Suprapubic skin (tissue), 4 donors: ENCODE measurements around the gene TNFAIP3. TPM values are rescaled to one million over a fixed set of nuclear protein-coding genes. Genes with fewer than 3 reads are reported as not detected.

Source experiments
- DNase-seq, 2 donors: peaks; one replicate each; pipeline ENCODE4 v3.0.0-alpha.2; 2019; ENCODE audit warnings: low spot score in 2 of 2
- H3K27ac ChIP-seq: fragments of 200-600 bp; sonication (generic); one replicate; pipeline ENCODE4 v1.5.1; 2019
- H3K27me3 ChIP-seq: fragments of 200-600 bp; sonication (generic); one replicate; pipeline ENCODE4 v1.5.1; 2019
- H3K36me3 ChIP-seq: fragments of 200-600 bp; sonication (generic); one replicate; pipeline ENCODE4 v1.5.1; 2019
- H3K4me1 ChIP-seq: fragments of 200-600 bp; sonication (generic); one replicate; pipeline ENCODE4 v1.5.1; 2019
- H3K4me3 ChIP-seq: fragments of 200-600 bp; sonication (generic); one replicate; pipeline ENCODE4 v1.5.1; 2019; ENCODE audit warnings: mild to moderate bottlenecking
- H3K9me3 ChIP-seq: fragments of 200-600 bp; sonication (generic); one replicate; pipeline ENCODE4 v1.5.1; 2019
- CTCF ChIP-seq, 2 donors: fragments of 200-600 bp in 1 of 2; fragments of 450-650 bp in 1 of 2; sonication (generic) in 1 of 2; IDR thresholded peaks; one replicate each; pipeline ENCODE4 v1.5.1; 2016 to 2019; ENCODE audit warnings: antibody characterized with exemption in 2 of 2, mild to moderate bottlenecking in 1 of 2, moderate library complexity in 1 of 2
- EP300 ChIP-seq: sonication (generic); formaldehyde crosslinking; IDR thresholded peaks from one replicate; pipeline ENCODE4 v1.6.1; 2017; ENCODE audit warnings: antibody characterized with exemption
- POLR2A ChIP-seq, 2 donors: fragments of 450-650 bp; IDR thresholded peaks; one replicate each; pipeline ENCODE4 v1.6.1; 2017; ENCODE audit warnings: antibody characterized with exemption in 2 of 2, mild to moderate bottlenecking in 2 of 2, moderate library complexity in 2 of 2
- POLR2AphosphoS5 ChIP-seq, 3 donors: sonication (generic); formaldehyde crosslinking; IDR thresholded peaks; one replicate each; pipeline ENCODE4 v1.6.1; 2017; ENCODE audit warnings: antibody characterized with exemption in 3 of 3
- WGBS: methylation state at CpG from one replicate; pipeline ENCODE4 v1.1.5; 2018; 5-methylcytosine and 5-hydroxymethylcytosine counted together
- total RNA-seq, 4 donors: library from RNA; depleted of rRNA; stranded (reverse); fragments of >200 nt; gene quantifications; one replicate each; pipeline ENCODE4 v1.1.0, GENCODE V29; 2016

TNFAIP3 gene
- total RNA-seq, 4 donors from 2014 or later, result 64.1 to 146 (median 111) TPM

- TF ChIP-seq EP300, result no peak
- no peaks in the 10 kb centered on the region for H3K27me3 ChIP-seq
- H3K9me3 ChIP-seq, result no peaks in the 10 kb centered on the region
- peak overlapping the region; percentile 70 for H3K27ac ChIP-seq
- no peaks in the 10 kb centered on the region for H3K36me3 ChIP-seq
- 52% methylated on average over 3 of the region's 3 CpGs for WGBS
- DNase-seq, result no peak
- no peak overlapping the region for H3K4me3 ChIP-seq
- peaks cover 52% of the 10 kb centered on the region for H3K4me1 ChIP-seq
These were observed 45.6 kb upstream of the TNFAIP3 start for GRCh38 chr6:137821491-137821890.

- TF ChIP-seq EP300, result peak; percentile 41
- peak in 1 of 3 donors; percentile 51 for TF ChIP-seq POLR2AphosphoS5 (IDR thresholded peaks at IDR 0.05)
- peak in 1 of 2 donors; percentile 6 for TF ChIP-seq POLR2A (IDR thresholded peaks at IDR 0.05)
- TF ChIP-seq CTCF (IDR thresholded peaks at IDR 0.05), result no peak
- Histone ChIP-seq H3K9me3 (no peaks in the 10 kb centered on the region), H3K36me3 (no peaks in the 10 kb centered on the region), H3K27ac (peak overlapping the region; percentile 72), H3K4me1 (peaks cover 69% of the 10 kb centered on the region), H3K4me3 (no peak overlapping the region), H3K27me3 (no peaks in the 10 kb centered on the region)
- WGBS, result 19% methylated on average over 11 of the region's 11 CpGs
- peak; percentile 81 to 92 for DNase-seq
These were observed 43.1 kb upstream of the TNFAIP3 start for GRCh38 chr6:137823826-137824555.

- 41% methylated on average over 1 of the region's 1 CpG for WGBS
- Histone ChIP-seq H3K36me3 (no peaks in the 10 kb centered on the region), H3K9me3 (no peaks in the 10 kb centered on the region), H3K4me1 (peaks cover 69% of the 10 kb centered on the region), H3K27me3 (no peaks in the 10 kb centered on the region), H3K4me3 (no peak overlapping the region), H3K27ac (peak overlapping the region; percentile 72)
- no peak for DNase-seq
- no peak for TF ChIP-seq POLR2A (IDR thresholded peaks at IDR 0.05)
- TF ChIP-seq CTCF (IDR thresholded peaks at IDR 0.05), result no peak
- no peak for TF ChIP-seq POLR2AphosphoS5 (IDR thresholded peaks at IDR 0.05)
- no peak for TF ChIP-seq EP300
These were observed 42.5 kb upstream of the TNFAIP3 start for GRCh38 chr6:137824556-137824879.

- peak overlapping the region; percentile 72 for H3K27ac ChIP-seq
- WGBS, result 57% methylated on average over 2 of the region's 2 CpGs
- no peaks in the 10 kb centered on the region for H3K27me3 ChIP-seq
- no peaks in the 10 kb centered on the region for H3K9me3 ChIP-seq
- H3K4me1 ChIP-seq, result peaks cover 65% of the 10 kb centered on the region
- no peaks in the 10 kb centered on the region for H3K36me3 ChIP-seq
- DNase-seq, result no peak
- H3K4me3 ChIP-seq, result no peak overlapping the region
- TF ChIP-seq CTCF (IDR thresholded peaks at IDR 0.05), result no peak
- no peak for TF ChIP-seq EP300
- no peak for TF ChIP-seq POLR2A (IDR thresholded peaks at IDR 0.05)
- TF ChIP-seq POLR2AphosphoS5 (IDR thresholded peaks at IDR 0.05), result no peak
These were observed 42.2 kb upstream of the TNFAIP3 start for GRCh38 chr6:137824896-137825295.

- Histone ChIP-seq H3K4me3 (no peak overlapping the region), H3K4me1 (peaks cover 52% of the 10 kb centered on the region), H3K27me3 (no peaks in the 10 kb centered on the region), H3K36me3 (no peaks in the 10 kb centered on the region), H3K9me3 (no peaks in the 10 kb centered on the region), H3K27ac (peak overlapping the region; percentile 65)
- no peak for DNase-seq
- 89% methylated on average over 5 of the region's 5 CpGs for WGBS
- no peak for TF ChIP-seq POLR2AphosphoS5 (IDR thresholded peaks at IDR 0.05)
- TF ChIP-seq POLR2A (IDR thresholded peaks at IDR 0.05), result no peak
- no peak for TF ChIP-seq EP300
- TF ChIP-seq CTCF (IDR thresholded peaks at IDR 0.05), result no peak
These were observed 39.6 kb upstream of the TNFAIP3 start for GRCh38 chr6:137827411-137827940.
